Esophagus squamous epithelium (tissue), 4 donors: Measurements from ENCODE around the gene KDM5C.

Experiments used
- POLR2A ChIP-seq, 4 donors: fragments of 450-650 bp; IDR thresholded peaks; one replicate each; pipeline ENCODE4 v1.6.1; 2017; ENCODE audit warnings: antibody characterized with exemption in 4 of 4, mild to moderate bottlenecking in 4 of 4, moderate library complexity in 3 of 4
- TF ChIP-seq, protein P1 (sequence below), 6 experiments: fragments of 450-650 bp in 4 of 6; fragments of 200-600 bp in 2 of 6; sonication (generic) in 2 of 6; IDR thresholded peaks; one replicate each; pipeline ENCODE4 v1.5.1; 2016 to 2019; ENCODE audit warnings: antibody characterized with exemption in 6 of 6, mild to moderate bottlenecking in 4 of 6, moderate library complexity in 4 of 6

DNA sequence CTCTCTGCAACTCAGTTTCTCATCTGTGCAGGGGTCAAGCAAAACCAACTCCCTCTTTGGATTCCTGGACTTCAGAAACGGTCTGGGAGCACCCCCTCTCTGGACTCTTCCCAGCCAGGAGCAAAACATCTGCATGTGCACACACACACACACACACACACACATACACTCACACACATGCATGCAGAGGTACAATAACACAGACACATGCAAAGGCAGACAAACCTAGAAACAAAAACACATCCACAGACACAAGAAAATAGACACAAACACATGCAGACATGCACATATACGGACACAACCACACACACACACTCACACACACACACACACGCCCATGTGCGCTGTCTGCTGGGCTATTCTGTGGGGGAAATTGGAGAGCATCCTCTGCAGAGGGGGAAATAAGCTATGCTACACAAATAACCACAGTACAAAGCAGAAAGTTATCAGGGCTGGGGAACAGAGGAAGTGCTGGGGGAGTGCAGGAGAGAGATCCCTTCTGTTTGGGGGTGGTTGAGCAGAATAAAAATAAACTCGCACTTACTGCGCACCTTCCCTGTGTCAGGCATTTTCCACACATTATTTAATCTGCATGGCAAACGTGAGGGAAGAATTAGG lies 36.5 kb upstream of the KDM5C start:
- TF ChIP-seq, protein P1, sequence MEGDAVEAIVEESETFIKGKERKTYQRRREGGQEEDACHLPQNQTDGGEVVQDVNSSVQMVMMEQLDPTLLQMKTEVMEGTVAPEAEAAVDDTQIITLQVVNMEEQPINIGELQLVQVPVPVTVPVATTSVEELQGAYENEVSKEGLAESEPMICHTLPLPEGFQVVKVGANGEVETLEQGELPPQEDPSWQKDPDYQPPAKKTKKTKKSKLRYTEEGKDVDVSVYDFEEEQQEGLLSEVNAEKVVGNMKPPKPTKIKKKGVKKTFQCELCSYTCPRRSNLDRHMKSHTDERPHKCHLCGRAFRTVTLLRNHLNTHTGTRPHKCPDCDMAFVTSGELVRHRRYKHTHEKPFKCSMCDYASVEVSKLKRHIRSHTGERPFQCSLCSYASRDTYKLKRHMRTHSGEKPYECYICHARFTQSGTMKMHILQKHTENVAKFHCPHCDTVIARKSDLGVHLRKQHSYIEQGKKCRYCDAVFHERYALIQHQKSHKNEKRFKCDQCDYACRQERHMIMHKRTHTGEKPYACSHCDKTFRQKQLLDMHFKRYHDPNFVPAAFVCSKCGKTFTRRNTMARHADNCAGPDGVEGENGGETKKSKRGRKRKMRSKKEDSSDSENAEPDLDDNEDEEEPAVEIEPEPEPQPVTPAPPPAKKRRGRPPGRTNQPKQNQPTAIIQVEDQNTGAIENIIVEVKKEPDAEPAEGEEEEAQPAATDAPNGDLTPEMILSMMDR (IDR thresholded peaks at IDR 0.05): no peak
- no peak for TF ChIP-seq POLR2A (IDR thresholded peaks at IDR 0.05)
